Heart left ventricle (tissue), 16 donors: ENCODE results near the gene ZNF362. TPM values are rescaled to one million over a fixed set of nuclear protein-coding genes. Genes with fewer than 3 reads are reported as not detected.

ENCODE experiments used
- ATAC-seq, 4 donors: fragments of 200-7000 bp; cut with Tn5 transposase; one replicate each; pipeline ENCODE4 v1.9.1; 2020 to 2022; ENCODE audit warnings: moderate library complexity in 4 of 4, mild to moderate bottlenecking in 3 of 4, moderate number of reproducible peaks in 1 of 4
- DNase-seq, 5 donors: peaks; one replicate each; pipeline ENCODE4 v3.0.0-alpha.2; 2020
- H3K27ac ChIP-seq, 12 donors: fragments of 200-600 bp; sonication (generic) in 4 of 12; one replicate each; pipeline versions ENCODE4 v1.5.0 to v1.8.0; 2016 to 2022; ENCODE audit warnings: mild to moderate bottlenecking in 2 of 12
- H3K27me3 ChIP-seq, 9 donors: fragments of 200-600 bp; sonication (generic) in 2 of 9; one replicate each; pipeline versions ENCODE4 v1.5.1 to v1.8.0; 2016 to 2022; ENCODE audit warnings: mild to moderate bottlenecking in 3 of 9
- H3K36me3 ChIP-seq, 9 donors: fragments of 200-600 bp; sonication (generic) in 2 of 9; one replicate each; pipeline versions ENCODE4 v1.5.0 to v1.8.0; 2018 to 2022; ENCODE audit warnings: mild to moderate bottlenecking in 2 of 9
- H3K4me1 ChIP-seq, 12 donors: fragments of 200-600 bp; sonication (generic) in 4 of 12; one replicate each; pipeline versions ENCODE4 v1.5.0 to v1.8.0; 2016 to 2022; ENCODE audit warnings: mild to moderate bottlenecking in 3 of 12
- H3K4me3 ChIP-seq, 12 donors: fragments of 200-600 bp; sonication (generic) in 4 of 12; one replicate each; pipeline versions ENCODE4 v1.5.0 to v1.8.0; 2017 to 2022; ENCODE audit warnings: mild to moderate bottlenecking in 9 of 12, moderate library complexity in 4 of 12
- H3K9me3 ChIP-seq, 12 donors: fragments of 200-600 bp; sonication (generic) in 4 of 12; one replicate each; pipeline versions ENCODE4 v1.5.0 to v1.8.0; 2016 to 2022; ENCODE audit warnings: mild to moderate bottlenecking in 1 of 12
- CTCF ChIP-seq, 12 donors: fragments of 200-600 bp; sonication (generic) in 4 of 12; IDR thresholded peaks; one replicate each; pipeline versions ENCODE4 v1.5.0 to v1.8.0; 2018 to 2022; ENCODE audit warnings: antibody characterized with exemption in 12 of 12, mild to moderate bottlenecking in 5 of 12
- POLR2A ChIP-seq, 2 donors: fragments of 450-650 bp; IDR thresholded peaks; one replicate each; pipeline ENCODE4 v1.6.1; 2017; ENCODE audit warnings: antibody characterized with exemption in 2 of 2, mild to moderate bottlenecking in 2 of 2, moderate library complexity in 2 of 2
- WGBS, 4 donors: extraction: QIAGEN DNeasy Blood & Tissue Kit in 2 of 4; methylation state at CpG; one replicate each; pipeline versions ENCODE4 v1.1.5 to v1.1.7; 2013 to 2018; 5-methylcytosine and 5-hydroxymethylcytosine counted together
- intact Hi-C, 10 donors: fragments of 100-400 bp; cut with DNase I; formaldehyde crosslinking; loops; one replicate each; pipeline versions ENCODE4 v1.11.1 to v1.14.2; 2022
- polyA plus RNA-seq, 2 donors: library from polyadenylated mRNA; stranded (reverse); fragments of 200-250 nt; gene quantifications; one replicate each; pipeline ENCODE4 v1.2.3, GENCODE V29; 2013
- total RNA-seq, 9 donors: library from RNA; depleted of rRNA in 2 of 9; stranded (reverse); fragments of >200 nt in 2 of 9; fragmentation: NEBNext Ultra II Directional in 3 of 9; extraction: Animal tissue kit (Norgen Biotek cat#: 25700) in 3 of 9; gene quantifications; one replicate each; pipeline versions ENCODE4 v1.1.0 to v1.2.4, GENCODE V29; 2016 to 2023
- donor health status: ischemic (EF 13 %, LVEDD 7.1; RV severe dilation, severe dysfunction).
- donor health status: healthy with polysubstance abuse.
- donor health status: DM: no; HTN: yes; CAD: no.
- donor health status: DM: no; HTN: no; CAD: no.
- donor health status: ischemic (EF 25% LVEDD 6.9; RV normal size, moderate dysfunction).
- donor health status: ischemic (EF 25% LVEDD 5.7; RV mildly dilated, moderate dysfunction).
- donor health status: healthy.
- donor health status: DM: yes; HTN: yes; CAD: no.
- donor health status: ischemic (EF 35%, LVEDD 5.7; RV mildly dilated, moderate dysfunction).
- donor health status: nonischemic (EF 11% LVEDD 7.7; RV severe dilation, severe dysfunction).
- donor health status: DM: yes; HTN: yes; CAD: no.
- donor health status: PGD.
- donor health status: ischemic (EF 29% LVEDD 5.4; RV normal size, mild dysfunction).
- donor health status: nonischemic (EF 23%, LVEDD 6.1; RV moderate dilation, normal function).

ZNF362 gene
- total and polyA plus RNA-seq, 11 donors = 11.1 to 39.7 (median 32.5) TPM

DNA sequence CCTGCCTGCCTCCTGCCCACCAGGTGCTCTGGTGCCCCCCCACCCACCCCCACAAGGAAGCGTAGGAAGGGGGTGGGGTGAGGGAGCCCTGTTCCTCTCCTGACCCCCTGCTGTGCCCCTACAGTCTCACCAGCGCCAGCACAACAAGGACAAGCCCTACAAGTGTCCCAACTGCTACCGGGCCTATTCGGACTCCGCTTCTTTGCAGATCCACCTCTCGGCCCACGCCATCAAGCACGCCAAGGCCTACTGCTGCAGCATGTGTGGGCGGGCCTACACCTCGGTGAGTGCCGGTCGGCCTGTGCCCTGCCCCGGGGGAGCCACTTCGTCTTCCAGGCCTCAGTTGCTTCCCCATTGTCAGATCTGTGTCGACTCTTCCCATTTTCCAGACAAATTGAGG, 38.7 kb downstream of the ZNF362 start:
- no peaks in the 10 kb centered on the region for H3K9me3 ChIP-seq
- peaks cover 0 to 25% (median 9%) of the 10 kb centered on the region in 12 donors for H3K4me1 ChIP-seq
- peak overlapping the region in 5 of 12 donors; percentile 4 to 23 (median 15) for H3K27ac ChIP-seq
- 69 to 85% (median 79%) methylated on average over 7 to 15 of the region's 15 CpGs for WGBS, 4 donors
- H3K4me3 ChIP-seq = no peak overlapping the region
- ATAC-seq (no peak), DNase-seq (peak in 1 of 5 donors; percentile 23)
- H3K27me3 ChIP-seq = no peaks in the 10 kb centered on the region
- TF ChIP-seq CTCF (IDR thresholded peaks at IDR 0.05) (no peak), POLR2A (IDR thresholded peaks at IDR 0.05) (no peak)
- intact Hi-C loops = loop anchor here (1.0 to 10.0 kb wide), 18 partner anchors 38 to 320 kb away; partner anchors contain the start of genes ZSCAN20 (in 2 of the 10) and ZNF362 (in 1 of the 10)
- peaks cover 0 to 70% (median 56%) of the 10 kb centered on the region in 9 donors for H3K36me3 ChIP-seq

DNA sequence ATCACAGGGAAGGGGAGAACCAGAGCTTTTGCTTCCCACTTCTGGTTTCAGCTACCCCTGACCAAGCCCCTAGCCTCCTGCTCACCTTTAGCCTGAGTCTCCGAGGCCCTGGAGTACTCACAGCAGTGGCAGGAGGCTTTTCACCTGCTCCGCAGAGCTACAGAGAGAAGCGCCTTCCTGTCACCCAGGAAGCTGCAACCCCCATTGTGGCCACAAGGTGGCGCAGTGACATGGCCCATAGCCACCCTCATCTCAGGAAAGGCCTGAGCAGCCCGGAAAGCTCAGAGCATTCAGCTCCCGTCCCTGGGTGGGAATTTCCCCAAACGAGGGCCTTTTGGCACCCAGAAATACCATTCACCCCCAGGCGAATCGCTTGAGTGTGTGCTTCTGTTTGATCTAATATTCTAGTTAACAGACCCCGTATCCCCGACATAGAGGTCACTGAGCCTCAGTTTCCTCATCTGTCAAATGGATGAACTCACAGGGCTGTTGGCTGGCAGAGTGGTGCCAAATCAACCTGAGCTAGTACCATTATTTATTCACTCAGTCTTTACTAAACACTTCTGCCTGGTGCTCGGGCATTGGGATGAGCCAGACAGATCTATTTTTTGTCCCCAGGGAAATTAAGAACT, 39.3 kb downstream of the ZNF362 start:
- ATAC-seq (peak; percentile 72 to 88 (median 80)), DNase-seq (peak; percentile 78 to 92 (median 84))
- H3K27ac ChIP-seq = peak overlapping the region in 5 of 12 donors; percentile 6 to 46 (median 23)
- intact Hi-C loops = loop anchor here (1.0 to 10.0 kb wide), 20 partner anchors 38 to 319 kb away; partner anchors contain the start of genes ZSCAN20 (in 2 of the 10) and ZNF362 (in 1 of the 10)
- peaks cover 0 to 25% (median 11%) of the 10 kb centered on the region in 12 donors for H3K4me1 ChIP-seq
- no peak overlapping the region for H3K4me3 ChIP-seq
- H3K9me3 ChIP-seq = no peaks in the 10 kb centered on the region
- no peaks in the 10 kb centered on the region for H3K27me3 ChIP-seq
- WGBS, 4 donors = 37 to 52% (median 41%) methylated on average over 9 to 12 of the region's 12 CpGs
- H3K36me3 ChIP-seq = peaks cover 0 to 70% (median 60%) of the 10 kb centered on the region in 9 donors
- TF ChIP-seq POLR2A (IDR thresholded peaks at IDR 0.05) = no peak
- TF ChIP-seq CTCF (IDR thresholded peaks at IDR 0.05) = peak in 11 of 12 donors; percentile 90 to 100 (median 97)

DNA sequence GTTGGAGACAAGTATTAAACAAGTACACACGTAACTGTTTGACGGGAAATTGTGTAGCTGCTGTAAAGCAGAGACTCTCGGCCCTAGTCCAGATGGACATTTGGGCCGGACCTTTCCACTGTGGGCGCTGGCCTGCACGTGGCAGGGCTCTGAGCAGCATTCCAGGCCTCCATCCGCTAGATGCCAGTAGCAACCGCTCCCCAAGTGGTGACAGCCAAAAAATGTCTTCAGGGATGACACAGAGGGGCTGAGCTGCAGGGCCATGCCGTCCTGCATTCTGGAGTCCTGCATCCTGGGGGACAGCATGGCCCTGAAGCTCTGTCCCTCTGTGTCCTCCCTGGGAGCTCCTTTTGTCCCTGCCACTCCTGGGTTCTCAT, 39.8 kb downstream of the ZNF362 start:
- Histone ChIP-seq H3K4me1 (peaks cover 0 to 25% (median 15%) of the 10 kb centered on the region in 12 donors), H3K27me3 (no peaks in the 10 kb centered on the region), H3K4me3 (no peak overlapping the region), H3K27ac (peak overlapping the region in 3 of 12 donors; percentile 6 to 46 (median 24)), H3K9me3 (no peaks in the 10 kb centered on the region), H3K36me3 (peaks cover 0 to 70% (median 60%) of the 10 kb centered on the region in 9 donors)
- DNase-seq (peak in 1 of 5 donors; percentile 38), ATAC-seq (peak in 1 of 4 donors; percentile 15)
- intact Hi-C loops = loop anchor here (1.0 to 10.0 kb wide), 17 partner anchors 39 to 319 kb away; partner anchors contain the start of genes ZSCAN20 (in 2 of the 10) and ZNF362 (in 1 of the 10)
- 68 to 78% (median 71%) methylated on average over 9 of the region's 9 CpGs for WGBS, 4 donors
- TF ChIP-seq POLR2A (IDR thresholded peaks at IDR 0.05) (no peak), CTCF (IDR thresholded peaks at IDR 0.05) (no peak)

- Histone ChIP-seq H3K4me3 (no peak overlapping the region), H3K9me3 (no peaks in the 10 kb centered on the region), H3K4me1 (peaks cover 0 to 30% (median 17%) of the 10 kb centered on the region in 12 donors), H3K27ac (no peak overlapping the region), H3K36me3 (peaks cover 0 to 70% (median 60%) of the 10 kb centered on the region in 9 donors), H3K27me3 (no peaks in the 10 kb centered on the region)
- ATAC-seq (no peak), DNase-seq (peak in 1 of 5 donors; percentile 13)
- WGBS, 4 donors = 82 to 95% (median 93%) methylated on average over 3 to 4 of the region's 4 CpGs
- TF ChIP-seq CTCF (IDR thresholded peaks at IDR 0.05) = no peak
- no peak for TF ChIP-seq POLR2A (IDR thresholded peaks at IDR 0.05)
- intact Hi-C loops = loop anchor here (1.0 to 10.0 kb wide), 17 partner anchors 40 to 318 kb away; partner anchors contain the start of genes ZSCAN20 (in 2 of the 10) and ZNF362 (in 1 of the 10)
These were observed 40.5 kb downstream of the ZNF362 start for GRCh38 chr1:33296824-33297223.
